Stimulated activated naive CD8-positive, alpha-beta T cell treated with anti-CD3 and anti-CD28 coated beads, Interleukin-15, Interleukin-2, amounts not matched to agents 100 U/mL and 50 U/mL, for 24 hours (primary cell): Measurements from ENCODE around the gene ZNF385A.
"Not testable (repeated sequence)": the region's sequence is repeated elsewhere in the genome, so short reads cannot be mapped to it uniquely, and the experiment has no call there.

Experiments used
- ATAC-seq: fragments of 150-1000 bp; cut with Tn5 transposase; one replicate; pipeline ENCODE4 v1.10.0; 2021
- DNase-seq: peaks from one replicate; pipeline ENCODE4 v3.0.0; 2021

The ZNF385A gene

DNA sequence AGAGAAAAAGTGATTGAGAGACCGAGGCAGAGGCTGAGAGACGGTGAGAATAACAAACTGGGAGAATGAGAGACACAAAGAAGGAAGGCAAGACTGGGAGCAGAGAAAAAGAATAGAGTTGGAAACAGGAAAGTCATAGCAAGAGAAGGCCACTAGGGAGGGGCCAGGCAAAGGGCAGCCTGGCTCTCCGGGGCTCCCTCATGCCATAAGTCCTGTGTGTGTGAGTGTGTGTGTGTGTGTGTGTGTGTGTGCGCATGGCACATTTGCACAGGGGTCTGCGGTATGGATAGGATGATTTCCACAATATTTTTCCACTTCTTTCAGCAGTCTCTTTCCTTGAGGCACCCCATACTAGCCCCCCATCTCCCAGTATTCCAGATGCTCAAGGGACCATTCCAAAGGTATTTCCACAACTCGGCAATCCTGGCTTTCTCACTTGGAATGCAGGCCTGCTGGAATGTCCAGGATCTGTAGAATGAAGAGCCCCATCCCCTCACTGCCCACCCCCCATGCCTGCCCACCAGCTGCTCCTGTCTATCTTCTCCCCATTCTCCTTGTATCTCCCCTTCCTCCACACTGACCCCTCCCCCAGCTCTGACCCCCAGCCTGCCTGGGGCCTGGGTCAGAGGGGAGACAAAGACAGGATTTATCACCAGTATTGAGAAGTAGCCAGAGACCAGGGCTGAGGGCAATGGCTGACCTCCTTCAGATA lies 29.3 kb downstream of the ZNF385A start:
- ATAC-seq = no peak

DNA sequence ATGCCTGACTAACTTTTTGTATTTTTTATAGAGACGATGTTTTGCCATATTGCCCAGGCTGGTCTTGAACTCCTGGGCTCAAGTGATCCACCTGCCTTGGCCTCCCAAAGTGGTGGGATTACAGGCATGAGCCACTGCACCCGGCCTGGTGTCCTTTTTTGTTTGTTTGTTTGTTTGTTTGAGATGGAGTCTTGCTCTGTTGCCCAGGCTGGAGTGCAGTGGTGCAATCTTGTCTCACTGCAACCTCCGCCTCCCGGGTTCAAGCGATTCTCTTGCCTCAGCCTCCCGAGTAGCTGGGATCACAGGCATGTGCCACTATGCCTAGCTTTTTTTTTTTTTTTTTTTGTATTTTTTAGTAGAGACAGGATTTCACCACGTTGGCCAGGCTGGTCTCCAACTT lies 30.3 kb downstream of the ZNF385A start:
- DNase-seq, ATAC-seq: not testable (repeated sequence)

More for the DNA sequence above, 29.3 kb downstream of the ZNF385A start:
- DNase-seq = no peak

DNA sequence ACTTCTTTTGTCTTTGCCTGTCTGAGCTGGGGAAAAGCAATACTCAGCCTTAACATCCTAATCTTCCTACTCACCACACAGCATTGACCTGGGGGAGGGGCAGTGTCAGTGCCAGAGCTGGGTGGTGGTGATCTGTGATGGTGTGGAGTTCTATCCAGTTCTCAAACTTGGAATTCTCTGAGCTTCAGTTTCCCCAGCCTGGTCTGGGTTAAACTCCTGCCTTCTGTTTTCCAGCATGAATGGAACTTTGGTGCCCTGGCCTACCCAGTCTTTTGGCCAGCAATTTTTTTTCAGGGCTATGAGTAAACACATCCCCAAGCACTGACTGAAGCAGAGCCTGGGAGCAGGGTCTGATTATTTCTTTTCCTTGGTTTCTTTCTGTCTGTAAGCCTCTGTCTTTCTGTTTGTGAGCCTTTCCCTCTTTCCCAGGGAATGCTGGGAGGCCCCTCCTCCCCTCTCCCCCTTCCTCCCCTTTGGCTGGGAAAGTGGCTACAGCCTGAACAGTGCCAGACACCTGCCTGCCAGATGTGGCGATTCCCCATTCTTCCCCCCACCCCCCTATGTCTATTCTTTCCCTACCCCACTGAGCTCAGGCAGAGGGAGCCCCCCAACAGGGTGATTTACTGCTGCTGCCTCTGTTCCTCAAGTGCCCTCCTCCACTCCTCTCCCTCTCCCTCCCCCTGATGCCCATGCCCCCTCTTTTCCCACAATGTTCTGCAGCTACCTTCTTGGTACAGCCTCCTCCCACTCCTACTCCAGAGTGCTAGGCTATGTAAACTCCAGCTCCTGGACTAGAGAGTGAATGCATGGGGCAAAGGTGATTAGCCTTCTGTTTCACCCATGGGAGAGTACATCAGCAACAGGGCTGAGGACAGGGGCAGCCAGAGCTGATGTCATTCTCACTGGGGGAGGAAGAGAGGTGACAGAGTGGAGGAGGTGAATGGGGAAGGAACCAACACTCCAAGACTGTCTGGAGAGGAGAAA lies 31.4 kb downstream of the ZNF385A start:
- ATAC-seq = no peak

DNA sequence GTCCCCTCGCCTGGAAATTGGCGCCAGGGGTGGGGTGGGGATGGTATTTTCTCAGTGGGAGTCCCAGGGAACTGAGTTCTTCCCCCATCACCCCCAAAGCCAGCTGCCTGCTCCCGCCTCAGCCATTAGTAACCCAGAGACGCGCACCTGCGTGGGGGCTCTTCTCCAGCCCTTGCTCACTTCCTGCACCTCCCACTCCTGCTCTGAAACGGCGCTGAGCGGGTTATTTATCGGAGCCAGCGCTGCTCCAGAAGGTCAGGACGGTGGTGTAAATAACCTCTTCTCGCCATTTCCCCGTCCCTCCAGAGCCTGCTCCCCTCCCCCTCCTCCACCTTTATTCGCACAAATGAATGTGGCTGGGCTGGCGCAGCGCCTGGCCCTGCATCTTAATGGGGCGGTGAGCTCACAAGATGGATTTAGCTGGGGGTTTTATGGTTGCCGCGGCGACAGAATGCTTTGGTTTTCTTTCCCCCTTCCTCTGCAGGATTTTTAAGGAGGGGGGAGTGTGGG lies 32.5 kb downstream of the ZNF385A start:
- DNase-seq = peak; percentile 48

More for the DNA sequence above, 31.4 kb downstream of the ZNF385A start:
- no peak for DNase-seq

DNA sequence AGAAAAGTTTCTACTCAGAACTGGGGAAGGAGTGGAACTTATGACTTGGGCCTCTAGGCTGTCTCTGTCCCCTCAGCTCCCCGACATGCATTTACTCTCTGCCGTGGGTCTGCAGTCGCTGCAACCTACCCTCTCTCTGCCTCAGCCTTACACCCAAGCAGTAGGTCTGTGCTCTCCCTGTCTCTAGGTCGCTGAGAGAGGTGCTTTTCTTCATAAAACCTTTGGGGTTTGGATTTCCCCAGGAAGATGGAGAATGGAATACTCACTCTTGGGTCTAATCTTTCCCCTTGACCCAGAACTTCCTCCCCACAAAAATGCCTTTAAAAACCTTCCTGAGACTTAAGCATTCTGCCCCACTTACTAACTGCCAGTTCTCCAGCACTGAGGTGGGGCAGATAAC lies 33.2 kb downstream of the ZNF385A start:
- ATAC-seq (no peak), DNase-seq (no peak)

More for the DNA sequence above, 32.5 kb downstream of the ZNF385A start:
- ATAC-seq = peak; percentile 59

DNA sequence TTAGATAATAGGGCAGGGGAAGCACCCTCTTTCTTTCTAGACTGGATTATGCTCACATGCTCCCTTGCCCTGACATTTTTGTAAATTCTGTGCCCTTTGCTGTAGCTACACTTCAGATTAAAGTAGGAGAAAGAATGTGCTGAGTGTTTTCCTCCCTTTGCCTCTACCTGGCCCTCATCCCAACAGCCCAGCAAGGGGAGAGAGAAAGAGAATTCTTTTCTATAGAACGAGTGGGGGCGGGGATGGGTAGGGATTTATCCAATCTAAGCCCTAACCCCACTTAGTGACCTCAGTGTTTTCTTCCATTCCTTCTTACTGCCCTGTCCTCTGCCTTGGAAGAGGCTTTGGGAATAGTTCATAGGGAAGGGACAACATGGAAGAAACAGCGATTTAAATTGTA lies 33.8 kb downstream of the ZNF385A start:
- no peak for DNase-seq
- ATAC-seq = no peak

DNA sequence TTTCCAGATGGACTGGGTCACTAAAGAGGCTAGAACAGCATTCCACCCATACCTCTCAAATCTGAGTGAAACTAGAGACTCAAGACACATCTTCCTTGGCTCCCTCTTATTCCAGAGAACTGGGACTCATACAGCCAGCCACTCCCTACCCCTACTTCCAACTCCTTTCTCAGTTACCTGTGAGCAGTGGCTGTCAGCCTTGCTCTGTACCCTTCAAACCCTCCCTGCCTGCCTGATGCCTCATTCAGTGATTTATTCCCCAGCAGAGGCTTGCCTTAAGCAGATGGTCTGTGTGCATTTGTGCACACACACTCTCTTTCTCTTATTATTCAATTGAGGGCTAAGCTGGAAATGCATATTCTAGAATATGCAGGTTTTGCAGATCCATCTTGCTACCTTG lies 34.9 kb downstream of the ZNF385A start:
- DNase-seq (no peak), ATAC-seq (no peak)

DNA sequence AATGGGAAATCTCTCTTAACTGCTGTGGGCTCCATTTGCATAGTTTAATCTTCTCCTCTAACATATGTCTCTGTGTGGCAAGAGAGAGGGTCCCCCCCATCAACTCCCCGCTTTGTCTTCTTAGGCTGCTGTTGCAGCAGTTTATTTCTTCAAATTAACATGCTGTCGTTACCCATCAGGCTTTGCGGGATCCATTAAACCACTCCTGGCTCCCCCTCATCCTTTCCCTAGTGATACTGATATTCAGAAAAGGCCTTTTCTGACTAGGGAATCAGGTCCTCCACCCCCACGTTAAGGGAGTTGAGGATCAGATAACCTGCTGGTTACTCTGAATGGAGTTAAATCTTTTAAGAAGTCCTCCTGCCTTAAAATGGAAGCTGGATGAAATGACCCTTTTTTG lies 35.5 kb downstream of the ZNF385A start:
- ATAC-seq (no peak), DNase-seq (no peak)

DNA sequence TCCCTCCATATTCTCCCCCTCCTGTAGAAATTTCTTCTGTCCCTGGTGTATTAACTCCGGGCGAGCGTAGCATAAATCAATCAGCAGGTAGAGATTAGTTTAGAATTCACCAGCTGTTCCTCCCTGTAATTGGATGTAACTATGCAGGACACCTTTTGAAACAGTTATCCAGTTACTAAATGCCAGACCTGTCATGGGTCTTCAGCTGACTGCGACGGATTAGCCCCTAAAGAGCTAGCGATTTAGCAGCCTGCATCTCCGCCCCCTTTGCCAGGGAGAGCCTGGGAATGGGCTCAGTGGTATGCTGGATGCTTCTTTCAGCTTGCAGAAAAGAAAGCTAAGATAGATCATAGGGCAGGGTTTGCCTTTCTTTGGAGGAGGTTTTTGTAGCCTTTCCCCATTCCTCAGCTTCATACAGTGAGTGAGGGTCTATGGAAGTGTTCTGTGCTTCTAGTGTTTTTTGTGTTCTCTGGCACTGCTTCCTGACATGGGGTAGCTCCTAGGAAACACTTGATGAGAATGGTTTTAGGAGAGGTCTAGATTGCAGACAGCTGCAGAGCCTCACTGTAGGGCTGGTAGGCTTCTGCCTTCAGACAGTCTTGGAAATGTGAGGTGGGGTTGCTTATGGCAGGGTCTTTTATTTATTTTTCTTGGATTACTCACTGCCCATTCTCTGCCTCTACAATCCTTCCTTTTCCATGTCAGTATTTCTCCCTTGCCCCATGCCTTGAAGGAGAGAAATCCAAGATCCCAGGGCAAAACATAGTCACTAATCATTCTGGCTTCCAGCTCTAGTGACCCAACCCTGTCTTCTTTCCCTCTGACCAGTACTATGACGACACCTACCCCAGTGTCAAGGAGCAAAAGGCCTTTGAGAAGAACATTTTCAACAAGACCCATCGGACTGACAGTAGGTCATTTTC lies 42.9 kb downstream of the ZNF385A start:
- ATAC-seq (no peak), DNase-seq (no peak)

DNA sequence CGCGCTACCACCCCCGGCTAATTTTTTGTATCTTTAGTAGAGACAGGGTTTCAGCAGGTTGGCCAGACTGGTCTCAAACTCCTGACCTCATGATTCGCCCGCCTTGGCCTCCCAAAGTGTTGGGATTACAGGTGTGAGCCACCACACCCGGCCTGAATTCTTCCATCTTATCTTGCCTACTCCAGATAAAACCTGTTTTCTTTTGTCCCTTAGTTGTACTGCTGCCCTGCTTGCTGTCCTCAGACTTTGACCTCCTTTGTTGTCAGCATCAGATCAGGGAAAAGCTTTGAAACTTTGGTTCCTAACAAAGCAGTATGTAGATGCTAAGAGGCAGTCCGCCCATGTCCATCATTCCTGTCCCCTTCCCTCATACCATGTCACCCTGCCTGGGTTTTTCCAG lies 43.7 kb downstream of the ZNF385A start:
- DNase-seq = no peak
- ATAC-seq = no peak

DNA sequence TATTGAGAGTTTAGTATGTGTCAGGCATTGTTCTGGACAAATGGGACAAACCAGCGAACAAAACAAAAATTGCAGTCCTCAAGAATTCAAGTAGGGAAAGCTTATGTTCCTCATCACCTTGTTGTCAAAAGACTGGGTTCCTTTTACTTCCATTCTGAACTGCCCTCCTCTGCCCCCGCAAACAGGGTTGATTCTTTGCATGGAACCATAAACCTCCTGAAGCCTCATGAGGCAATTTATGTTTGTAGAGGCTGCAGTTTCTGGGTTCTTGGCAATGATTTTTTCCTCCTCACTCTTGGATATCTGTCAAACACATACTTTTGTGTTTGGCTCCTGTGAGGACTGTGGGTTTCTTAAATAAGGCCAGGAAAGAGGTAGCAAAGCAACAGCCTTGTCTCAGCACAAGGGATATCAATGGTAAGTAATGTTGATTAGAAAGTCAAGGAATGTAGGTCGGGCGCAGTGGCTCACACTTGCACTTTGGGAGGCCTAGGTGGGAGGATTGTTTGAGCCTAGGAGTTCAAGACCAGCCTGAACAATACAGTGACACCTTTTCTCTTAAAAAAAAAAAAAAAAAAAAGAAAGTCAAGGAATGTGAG lies 45.7 kb downstream of the ZNF385A start:
- ATAC-seq = no peak
- DNase-seq = no peak

DNA sequence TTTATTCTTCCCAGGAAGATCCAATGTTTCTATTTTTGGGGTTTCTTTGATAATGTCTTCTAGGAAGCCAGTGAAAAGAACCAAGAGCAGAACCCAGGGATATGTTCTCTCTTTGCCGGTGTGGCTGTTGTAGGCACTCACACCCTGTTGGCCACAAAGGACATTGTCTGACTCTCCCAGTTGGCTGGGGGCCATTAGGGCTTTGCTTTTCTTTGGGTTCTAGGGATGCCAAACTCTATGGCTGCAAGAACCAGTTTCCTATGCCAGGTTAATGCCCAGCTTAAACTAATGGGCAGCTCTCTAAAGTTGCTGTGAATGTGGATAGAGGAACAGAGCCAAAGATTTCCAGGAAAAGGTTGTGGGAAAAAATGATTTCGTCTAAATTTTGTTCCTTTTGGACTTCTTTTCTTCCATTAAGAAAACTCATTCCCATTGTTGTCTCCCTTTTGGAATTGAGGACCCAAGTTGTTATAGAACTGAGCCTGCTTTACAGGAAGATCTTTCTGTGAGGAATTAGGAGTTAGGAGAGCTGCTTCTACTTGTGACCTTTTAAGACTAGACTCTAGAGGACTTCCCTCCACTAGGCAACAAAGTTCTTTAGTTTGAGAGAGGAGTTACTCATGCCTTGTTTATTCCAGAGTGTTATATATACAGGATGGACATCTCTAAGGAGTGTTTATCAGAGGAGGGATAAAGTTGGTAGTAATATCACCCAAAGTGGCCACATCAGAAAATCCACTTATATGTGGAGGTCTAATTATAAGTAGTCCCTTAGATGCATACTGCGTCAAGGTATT lies 46.5 kb downstream of the ZNF385A start:
- ATAC-seq = no peak

DNA sequence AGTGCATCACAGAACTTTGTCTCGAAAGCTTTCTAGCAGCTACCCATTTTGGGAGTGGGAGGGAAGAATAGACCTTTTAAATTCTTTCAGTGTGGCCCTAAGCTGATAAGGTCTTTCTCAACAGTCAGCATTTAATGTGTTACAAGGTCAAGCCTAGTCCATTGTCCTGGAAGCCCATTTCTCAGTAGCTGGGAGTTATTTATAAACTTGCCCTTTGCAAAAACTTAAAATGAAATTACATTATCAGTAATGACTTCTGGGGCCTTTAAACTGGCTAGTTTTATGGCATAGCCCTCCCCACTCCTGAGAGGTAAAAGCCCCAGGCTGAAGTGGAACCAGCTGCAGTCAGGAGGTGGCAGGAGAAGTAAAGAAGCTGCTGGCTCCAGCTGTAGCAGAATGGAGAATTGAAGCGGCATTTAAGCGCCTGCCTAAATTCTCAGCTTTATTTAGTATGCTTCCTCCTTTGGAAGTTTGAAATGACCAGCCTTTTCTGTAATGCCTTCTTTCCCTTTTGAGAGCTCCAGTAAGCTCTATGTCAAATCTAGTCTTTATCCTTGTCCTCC lies 47.2 kb downstream of the ZNF385A start:
- ATAC-seq = no peak

More for the DNA sequence above, 46.5 kb downstream of the ZNF385A start:
- DNase-seq = no peak

DNA sequence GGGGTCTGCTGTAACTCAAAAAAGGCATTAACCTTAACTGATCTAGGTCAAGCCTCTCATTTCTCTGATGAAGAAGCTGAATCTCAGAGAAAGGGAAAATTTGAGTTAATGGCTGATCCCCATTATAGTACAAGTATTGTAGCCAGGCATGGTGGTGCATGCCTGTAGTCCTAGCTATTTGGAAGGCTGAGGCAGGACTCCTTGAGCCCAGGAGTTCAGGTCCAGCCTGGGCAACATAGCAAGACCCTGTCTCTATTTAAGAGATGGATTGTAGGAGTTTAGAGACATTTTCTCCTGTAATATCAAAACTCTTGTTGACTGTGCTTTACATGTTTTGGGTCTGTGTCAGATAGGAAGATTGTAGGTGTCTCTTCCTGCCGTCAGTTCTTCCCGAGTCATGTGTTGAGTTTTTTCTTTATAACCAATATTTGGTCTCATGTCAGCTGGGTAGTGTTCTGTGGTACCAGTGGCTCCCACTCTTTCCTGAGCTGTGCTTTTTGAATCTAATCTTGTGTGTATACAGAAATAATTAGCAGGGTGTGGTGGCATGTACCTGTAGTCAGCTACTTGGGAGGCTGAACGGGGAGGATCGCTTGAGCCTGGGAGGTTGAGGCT lies 51.0 kb downstream of the ZNF385A start:
- ATAC-seq (no peak), DNase-seq (no peak)

More for the DNA sequence above, 47.2 kb downstream of the ZNF385A start:
- no peak for DNase-seq

DNA sequence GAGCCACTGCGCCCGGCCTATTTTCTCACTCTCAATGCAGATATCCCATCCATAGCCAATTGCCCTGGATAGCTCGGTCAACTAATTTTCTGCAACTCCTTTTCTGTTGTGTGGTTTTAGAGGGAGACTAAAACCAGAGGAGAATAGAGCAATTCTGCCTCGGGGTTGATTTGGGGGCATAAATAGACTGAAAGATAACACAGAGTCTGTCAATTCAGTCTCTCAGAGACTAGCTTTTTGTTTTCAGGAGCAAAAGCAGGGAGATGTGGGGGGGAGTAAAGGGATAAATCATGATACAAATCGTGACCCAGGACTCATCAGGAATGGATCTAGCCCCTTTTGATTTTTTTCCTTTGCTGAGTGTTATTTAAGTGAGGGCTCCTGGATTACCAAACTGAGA lies 53.1 kb downstream of the ZNF385A start:
- DNase-seq = no peak
- ATAC-seq = no peak

DNA sequence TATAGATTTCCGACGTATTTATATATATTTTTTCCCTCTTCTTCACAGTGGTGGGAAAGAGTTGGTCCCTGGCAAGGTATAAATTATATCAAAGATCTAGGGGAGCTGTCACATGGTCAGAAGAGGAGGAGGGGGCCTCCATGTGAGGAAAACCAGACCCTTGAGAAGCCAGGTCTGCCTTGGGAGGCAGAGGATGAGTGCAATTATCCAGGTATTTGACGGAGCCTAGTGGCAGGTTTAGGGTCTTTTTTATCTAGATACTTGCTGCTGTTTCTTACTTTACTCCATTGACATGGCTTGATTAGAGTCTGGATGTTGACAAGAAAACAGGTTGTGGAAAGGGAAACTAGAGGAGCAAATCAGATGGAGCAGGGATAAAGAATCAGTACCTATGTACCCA lies 54.1 kb downstream of the ZNF385A start:
- no peak for DNase-seq
- no peak for ATAC-seq

DNA sequence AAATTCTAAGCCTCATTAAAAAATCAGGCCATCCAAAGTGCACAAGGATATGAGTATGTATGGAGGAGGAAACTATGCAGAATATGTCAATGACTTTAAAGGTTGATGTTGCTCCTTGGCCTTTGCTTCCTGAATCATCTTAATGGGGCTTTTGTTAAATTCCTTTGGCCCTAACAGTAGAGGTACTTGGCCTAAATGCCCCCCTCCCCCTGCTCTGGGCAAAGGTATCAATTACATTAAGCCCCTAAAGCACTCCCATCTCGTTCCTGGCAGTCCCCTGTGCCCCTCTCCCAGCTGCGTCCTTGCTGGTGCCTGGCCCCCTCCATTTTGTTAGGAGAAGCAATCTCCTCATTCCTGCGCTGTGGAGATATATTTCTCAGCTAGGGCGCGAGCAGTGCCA lies 54.8 kb downstream of the ZNF385A start:
- no peak for DNase-seq
- ATAC-seq = no peak

DNA sequence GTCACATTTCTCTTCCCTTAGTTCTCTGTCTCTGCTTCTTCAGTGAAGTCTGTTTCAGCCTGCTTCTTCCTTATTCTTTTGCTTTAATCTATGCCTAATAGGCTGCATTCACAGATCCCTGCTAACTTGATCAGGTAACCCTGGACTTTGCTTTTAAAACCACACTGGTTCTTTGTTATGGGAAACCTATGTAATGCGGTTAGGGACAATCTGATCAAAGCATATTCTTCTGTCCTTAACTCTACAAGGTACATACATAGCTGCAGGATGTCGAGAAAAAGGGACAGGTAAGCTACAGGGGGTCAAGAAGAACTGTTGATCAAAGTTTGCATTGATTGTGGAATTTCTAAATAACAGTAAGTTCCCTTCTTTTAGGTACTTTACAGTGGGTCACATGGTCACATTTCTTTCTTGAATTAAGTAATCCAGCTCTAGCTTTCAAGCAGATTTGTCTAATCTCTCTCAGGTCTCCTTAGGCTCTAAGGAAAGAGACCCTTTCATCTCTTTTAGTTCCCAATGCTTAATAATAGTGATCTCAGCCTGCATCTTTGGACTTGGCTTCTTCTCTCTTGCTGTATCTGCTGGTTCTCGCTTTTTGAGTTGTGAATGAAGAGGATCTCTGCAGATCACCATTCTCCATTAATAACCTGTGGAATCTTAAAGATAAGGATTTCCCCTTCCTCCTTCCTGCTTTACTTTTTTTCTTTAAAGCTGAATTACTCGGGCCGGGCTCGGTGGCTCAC lies 55.8 kb downstream of the ZNF385A start:
- no peak for ATAC-seq
- no peak for DNase-seq
